Adrenal gland (tissue), 12 donors: ENCODE data around the gene ZNF672. TPM values are rescaled to one million over a fixed set of nuclear protein-coding genes. Genes with fewer than 3 reads are reported as not detected.
"Not testable (repeated sequence)": the region's sequence is repeated elsewhere in the genome, so short reads cannot be mapped to it uniquely, and the experiment has no call there.

Experiments
- DNase-seq, 7 donors: peaks; one replicate each; pipeline ENCODE4 v3.0.0-alpha.2; 2019 to 2020
- H3K27ac ChIP-seq, 5 donors: fragments of 200-600 bp; sonication (generic) in 4 of 5; 1 replicate in 3 of 5; 2 replicates in 2 of 5; pipeline versions ENCODE4 v1.5.1 to v1.8.0; 2016 to 2020; ENCODE audit warnings: mild to moderate bottlenecking in 1 of 5
- H3K27me3 ChIP-seq: fragments of 200-600 bp; 2 replicates; pipeline ENCODE4 v1.8.0; 2021
- H3K36me3 ChIP-seq, 2 donors: fragments of 200-600 bp; replicated peaks in 1 of 2; 1 replicate in 1 of 2; 2 replicates in 1 of 2; pipeline versions ENCODE4 v1.5.1 to v1.8.0; 2018 to 2022
- H3K4me1 ChIP-seq, 2 donors: fragments of 200-600 bp; replicated peaks in 1 of 2; 1 replicate in 1 of 2; 2 replicates in 1 of 2; pipeline versions ENCODE4 v1.5.1 to v1.8.0; 2018 to 2021
- H3K4me3 ChIP-seq, 4 donors: fragments of 200-600 bp; sonication (generic) in 3 of 4; one replicate each; pipeline ENCODE4 v1.5.1; 2016 to 2018
- H3K9me3 ChIP-seq, 3 donors: fragments of 200-600 bp; sonication (generic) in 1 of 3; replicated peaks in 1 of 3; 1 replicate in 2 of 3; 2 replicates in 1 of 3; pipeline versions ENCODE4 v1.5.1 to v1.8.0; 2016 to 2021
- POLR2A ChIP-seq, 2 donors: fragments of 450-650 bp; IDR thresholded peaks; one replicate each; pipeline ENCODE4 v1.6.1; 2017; ENCODE audit warnings: antibody characterized with exemption in 2 of 2, mild to moderate bottlenecking in 2 of 2, moderate library complexity in 1 of 2
- WGBS, 4 donors: extraction: QIAGEN DNeasy Blood & Tissue Kit in 2 of 4; methylation state at CpG; one replicate each; pipeline versions ENCODE4 v1.1.5 to v1.1.7; 2013 to 2017; 5-methylcytosine and 5-hydroxymethylcytosine counted together
- intact Hi-C, 2 donors: fragments of 100-400 bp; cut with DNase I; formaldehyde crosslinking; loops; one replicate each; pipeline versions ENCODE4 v1.14.1 to v1.15.0; 2022 to 2023
- polyA plus RNA-seq, 3 donors: library from polyadenylated mRNA; stranded (reverse); fragments of 200-250 nt in 2 of 3; fragments of 350-450 nt in 1 of 3; fragmentation: Illumina TruSeq in 1 of 3; extraction: RNeasy Lipid Tissue Mini Kit (QIAGEN cat#74804) in 1 of 3; gene quantifications; one replicate each; pipeline ENCODE4 v1.2.3, GENCODE V29; 2013 to 2014
- total RNA-seq, 9 donors: library from RNA; depleted of rRNA in 4 of 9; stranded (reverse); fragments of >200 nt in 4 of 9; fragments of 120-200 nt in 1 of 9; fragmentation: NEBNext Ultra II Directional in 1 of 9; extraction: Animal tissue kit (Norgen Biotek cat#: 25700) in 1 of 9; gene quantifications; one replicate each; pipeline versions ENCODE4 v1.1.0 to v1.2.4, GENCODE V29; 2013 to 2023
- TF ChIP-seq, protein P1 (sequence below), 6 experiments: fragments of 450-650 bp in 4 of 6; fragments of 200-600 bp in 2 of 6; sonication (generic) in 1 of 6; IDR thresholded peaks; 1 replicate in 5 of 6; 2 replicates in 1 of 6; pipeline versions ENCODE4 v1.5.1 to v1.8.0; 2016 to 2021; ENCODE audit warnings: antibody characterized with exemption in 6 of 6, mild to moderate bottlenecking in 2 of 6, moderate library complexity in 1 of 6
- donor health status: healthy with polysubstance abuse.
- donor health status: Bipolar disorder and iron deficiency.
- donor health status: DM: yes; HTN: yes; CAD: no.
- donor health status: DM: no; HTN: no; CAD: no.
- donor health status: DM: no; HTN: no; CAD: no.
- donor health status: DM: yes; HTN: yes; CAD: no.

The ZNF672 gene
- total and polyA plus RNA-seq, 12 donors = 9.5 to 47.5 (median 29.3) TPM

DNA sequence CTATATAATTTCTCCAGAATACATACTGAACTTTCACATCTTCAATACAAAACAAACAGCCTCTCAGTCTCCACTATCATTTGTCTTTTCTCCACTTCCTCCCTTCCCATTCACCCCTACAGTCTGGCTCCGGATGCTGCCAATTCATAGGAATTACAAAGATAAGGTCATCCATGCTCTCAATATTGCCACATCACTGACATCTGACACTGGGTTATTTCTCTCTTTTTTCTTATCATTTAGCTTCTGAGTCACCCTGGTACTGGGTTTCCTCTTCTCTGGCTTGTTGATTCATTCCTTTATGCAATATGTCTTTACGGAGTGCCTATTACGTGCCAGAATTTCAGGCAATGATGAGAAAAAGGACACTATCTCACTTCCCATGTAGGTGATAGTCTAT is 9.2 kb upstream of the ZNF672 start:
- Histone ChIP-seq H3K4me3 (no peak overlapping the region), H3K4me1 (peaks cover 19 to 20% of the 10 kb centered on the region in 2 donors), H3K9me3 (no peaks in the 10 kb centered on the region), H3K27me3 (no peaks in the 10 kb centered on the region), H3K36me3 (no peaks in the 10 kb centered on the region), H3K27ac (peak overlapping the region in 3 of 5 donors; percentile 11 to 56 (median 16))
- WGBS, 4 donors = 14 to 27% (median 24%) methylated on average over 3 of the region's 3 CpGs
- intact Hi-C loops = no loop called here
- no peak for TF ChIP-seq POLR2A (IDR thresholded peaks at IDR 0.05)
- TF ChIP-seq, protein P1, sequence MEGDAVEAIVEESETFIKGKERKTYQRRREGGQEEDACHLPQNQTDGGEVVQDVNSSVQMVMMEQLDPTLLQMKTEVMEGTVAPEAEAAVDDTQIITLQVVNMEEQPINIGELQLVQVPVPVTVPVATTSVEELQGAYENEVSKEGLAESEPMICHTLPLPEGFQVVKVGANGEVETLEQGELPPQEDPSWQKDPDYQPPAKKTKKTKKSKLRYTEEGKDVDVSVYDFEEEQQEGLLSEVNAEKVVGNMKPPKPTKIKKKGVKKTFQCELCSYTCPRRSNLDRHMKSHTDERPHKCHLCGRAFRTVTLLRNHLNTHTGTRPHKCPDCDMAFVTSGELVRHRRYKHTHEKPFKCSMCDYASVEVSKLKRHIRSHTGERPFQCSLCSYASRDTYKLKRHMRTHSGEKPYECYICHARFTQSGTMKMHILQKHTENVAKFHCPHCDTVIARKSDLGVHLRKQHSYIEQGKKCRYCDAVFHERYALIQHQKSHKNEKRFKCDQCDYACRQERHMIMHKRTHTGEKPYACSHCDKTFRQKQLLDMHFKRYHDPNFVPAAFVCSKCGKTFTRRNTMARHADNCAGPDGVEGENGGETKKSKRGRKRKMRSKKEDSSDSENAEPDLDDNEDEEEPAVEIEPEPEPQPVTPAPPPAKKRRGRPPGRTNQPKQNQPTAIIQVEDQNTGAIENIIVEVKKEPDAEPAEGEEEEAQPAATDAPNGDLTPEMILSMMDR (IDR thresholded peaks at IDR 0.05) = no peak
- DNase-seq = peak in 4 of 7 donors; percentile 51 to 75 (median 66)

DNA sequence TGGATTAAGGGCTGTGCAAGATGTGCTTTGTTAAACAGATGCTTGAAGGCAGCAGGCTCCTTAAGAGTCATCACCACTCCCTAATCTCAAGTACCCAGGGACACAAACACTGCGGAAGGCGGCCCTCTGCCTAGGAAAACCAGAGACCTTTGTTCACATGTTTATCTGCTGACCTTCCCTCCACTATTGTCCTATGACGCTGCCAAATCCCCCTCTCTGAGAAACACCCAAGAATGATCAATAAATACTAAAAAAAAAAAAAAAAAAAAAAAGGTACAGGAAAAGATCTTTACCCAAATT is 7.4 kb upstream of the ZNF672 start:
- H3K4me3 ChIP-seq, H3K4me1 ChIP-seq, H3K36me3 ChIP-seq, H3K27ac ChIP-seq, intact Hi-C loops, DNase-seq, H3K27me3 ChIP-seq, H3K9me3 ChIP-seq: not testable (repeated sequence)
- 77 to 84% (median 80%) methylated on average over 3 of the region's 3 CpGs for WGBS, 4 donors

DNA sequence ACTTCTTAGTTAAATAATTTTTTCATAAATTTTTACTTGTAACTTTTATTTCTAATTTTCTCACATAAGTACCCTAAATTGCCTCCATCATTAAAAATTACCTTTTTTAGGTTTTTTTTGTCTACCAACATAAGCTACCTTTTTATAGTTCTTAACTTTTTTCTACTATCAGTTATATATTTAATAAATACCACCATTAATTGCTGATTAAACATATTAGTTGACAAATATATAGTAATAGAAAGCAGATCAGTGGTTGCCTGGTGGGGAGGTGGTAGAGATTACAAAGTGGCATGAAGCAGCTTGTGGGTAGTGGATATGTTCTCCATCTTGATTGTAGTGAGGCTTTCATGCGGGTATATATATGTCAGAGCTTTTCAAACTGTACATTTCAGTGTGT is 6.2 kb upstream of the ZNF672 start:
- DNase-seq = no peak
- Histone ChIP-seq H3K4me3 (no peak overlapping the region), H3K4me1 (peaks cover 2 to 6% of the 10 kb centered on the region in 2 donors), H3K36me3 (no peaks in the 10 kb centered on the region), H3K27me3 (no peaks in the 10 kb centered on the region), H3K27ac (no peak overlapping the region), H3K9me3 (no peaks in the 10 kb centered on the region)
- TF ChIP-seq, protein P1 (IDR thresholded peaks at IDR 0.05) = no peak
- no peak for TF ChIP-seq POLR2A (IDR thresholded peaks at IDR 0.05)
- intact Hi-C loops = no loop called here
- 78 to 88% (median 84%) methylated on average over 1 of the region's 1 CpG for WGBS, 4 donors

DNA sequence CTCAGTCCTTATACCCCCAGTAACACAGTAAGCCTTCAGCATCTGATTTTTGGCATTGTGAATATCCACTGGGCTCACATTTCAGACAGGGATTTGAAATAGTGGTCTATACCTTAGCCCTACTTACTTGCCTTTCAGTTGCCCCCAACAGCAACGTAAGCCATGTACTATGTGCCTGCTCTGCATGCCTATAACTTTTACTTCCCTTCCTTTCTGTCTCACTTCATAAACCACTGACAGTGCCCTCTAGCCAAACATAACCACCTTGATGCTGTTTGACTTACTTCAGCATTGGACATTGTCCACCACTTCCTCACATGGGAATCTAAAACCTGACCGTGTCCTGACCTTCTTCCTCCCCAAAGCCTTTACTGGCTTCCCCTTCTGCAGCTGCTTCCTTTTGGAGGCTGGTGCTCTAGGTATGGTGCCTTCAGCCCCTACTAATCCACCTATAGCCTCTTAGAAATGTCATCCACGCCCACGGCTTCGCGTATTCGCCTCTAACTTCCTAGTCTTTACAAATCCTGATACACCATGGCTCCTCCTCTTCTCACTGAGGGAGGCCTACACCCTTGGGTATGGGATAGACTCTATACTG is 3.6 kb upstream of the ZNF672 start:
- TF ChIP-seq POLR2A (IDR thresholded peaks at IDR 0.05) = no peak
- TF ChIP-seq, protein P1 (IDR thresholded peaks at IDR 0.05) = no peak
- WGBS, 4 donors = 54 to 67% (median 61%) methylated on average over 7 of the region's 7 CpGs

More for the DNA sequence above, 3.6 kb upstream of the ZNF672 start:
- Histone ChIP-seq H3K9me3 (no peaks in the 10 kb centered on the region), H3K27ac (no peak overlapping the region), H3K4me3 (no peak overlapping the region), H3K4me1 (peaks cover 0 to 12% of the 10 kb centered on the region in 2 donors), H3K36me3 (no peaks in the 10 kb centered on the region), H3K27me3 (no peaks in the 10 kb centered on the region)
- intact Hi-C loops = no loop called here
- DNase-seq = no peak
